ENCODE measurements around the gene BTG1.
A peak's percentile ranks its signal among the peaks of the same experiment; 100 is the strongest.

Gene BTG1

DNA sequence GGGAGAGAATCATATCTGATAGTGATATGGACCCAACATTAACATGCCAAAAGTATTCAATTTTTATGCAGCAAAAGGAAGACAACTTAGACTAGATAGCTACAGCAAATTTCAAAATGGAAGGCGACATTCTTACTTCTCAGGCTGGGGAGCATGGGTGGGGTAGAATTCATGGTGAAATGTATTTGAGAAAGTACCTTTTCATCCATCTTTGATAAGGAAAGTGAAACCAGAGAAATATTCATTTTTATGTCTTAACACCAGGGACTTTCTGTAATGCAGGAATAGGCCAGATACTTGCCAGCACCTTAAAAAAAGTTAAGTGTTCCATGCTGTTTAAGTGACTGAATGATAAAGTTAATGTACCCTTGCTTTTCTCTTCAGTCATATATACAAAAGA lies 13.4 kb downstream of the BTG1 start:
- DNase-seq = no peak

DNA sequence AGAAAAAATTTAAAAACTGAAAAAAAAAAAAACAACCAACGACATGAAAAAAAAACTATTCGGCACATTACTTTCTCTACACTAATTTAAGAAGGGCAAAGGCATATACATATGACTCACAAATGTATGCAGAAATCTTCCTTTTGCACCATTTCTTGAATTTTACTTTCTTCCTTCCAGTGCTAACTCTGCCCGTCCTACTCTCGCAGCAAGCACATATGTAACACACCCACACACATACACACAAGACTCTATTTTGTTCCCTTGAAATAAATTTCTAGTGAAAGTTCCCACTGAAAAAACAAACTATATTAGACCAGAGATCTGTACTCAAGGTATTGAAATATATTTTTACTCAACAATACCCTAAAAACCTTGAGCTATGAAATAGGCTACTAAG lies 14.6 kb downstream of the BTG1 start:
- no peak for DNase-seq

DNA sequence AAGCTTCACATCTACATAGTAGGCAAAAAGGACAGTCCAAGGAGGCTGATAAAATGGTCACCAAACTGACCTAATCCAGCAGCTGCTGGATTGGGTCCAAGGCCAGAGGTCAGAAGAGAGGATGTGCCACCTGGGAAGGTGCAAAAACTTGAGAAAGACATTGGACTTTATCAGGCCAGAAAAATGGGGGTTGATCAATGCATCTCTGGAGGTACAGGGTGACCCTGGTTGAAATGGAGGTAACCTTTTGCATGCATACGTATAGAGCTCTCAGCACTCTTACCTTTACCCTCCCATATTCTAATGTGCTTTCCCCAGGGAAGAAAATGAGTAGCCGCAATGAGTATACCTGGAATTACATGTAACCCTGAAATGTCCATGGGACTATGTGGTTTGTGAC lies 16.0 kb downstream of the BTG1 start:
- DNase-seq = no peak

DNA sequence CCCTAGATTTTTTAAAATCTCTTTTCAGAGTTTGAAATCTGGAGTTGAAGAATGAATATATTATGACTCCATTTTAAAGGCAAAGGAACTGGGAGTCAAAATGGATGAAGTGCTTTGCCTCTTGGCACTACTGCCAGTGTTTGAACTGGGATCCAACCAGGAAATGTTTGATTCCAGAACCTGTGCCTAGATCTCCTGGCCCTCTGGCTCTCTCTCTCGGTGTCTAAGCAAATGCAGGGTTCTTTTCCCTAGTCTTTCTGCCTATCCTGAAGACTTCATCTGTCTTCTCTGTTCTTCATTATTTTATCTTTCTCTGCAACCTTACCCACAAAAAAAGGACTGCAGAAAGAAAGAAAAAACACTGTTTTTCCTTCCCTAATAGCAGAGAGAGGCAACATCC lies 17.0 kb downstream of the BTG1 start:
- DNase-seq = no peak

- DNase-seq = no peak
Observed at GRCh38 chr12:92124689-92125029, 21.0 kb downstream of the BTG1 start.

GRCh38 chr12:92123780-92124688 lies 21.6 kb downstream of the BTG1 start:
- DNase-seq = no peak

GRCh38 chr12:92122941-92123779 lies 22.5 kb downstream of the BTG1 start:
- DNase-seq = no peak

- no peak for DNase-seq
Observed at GRCh38 chr12:92121826-92122225, 23.8 kb downstream of the BTG1 start.

DNA sequence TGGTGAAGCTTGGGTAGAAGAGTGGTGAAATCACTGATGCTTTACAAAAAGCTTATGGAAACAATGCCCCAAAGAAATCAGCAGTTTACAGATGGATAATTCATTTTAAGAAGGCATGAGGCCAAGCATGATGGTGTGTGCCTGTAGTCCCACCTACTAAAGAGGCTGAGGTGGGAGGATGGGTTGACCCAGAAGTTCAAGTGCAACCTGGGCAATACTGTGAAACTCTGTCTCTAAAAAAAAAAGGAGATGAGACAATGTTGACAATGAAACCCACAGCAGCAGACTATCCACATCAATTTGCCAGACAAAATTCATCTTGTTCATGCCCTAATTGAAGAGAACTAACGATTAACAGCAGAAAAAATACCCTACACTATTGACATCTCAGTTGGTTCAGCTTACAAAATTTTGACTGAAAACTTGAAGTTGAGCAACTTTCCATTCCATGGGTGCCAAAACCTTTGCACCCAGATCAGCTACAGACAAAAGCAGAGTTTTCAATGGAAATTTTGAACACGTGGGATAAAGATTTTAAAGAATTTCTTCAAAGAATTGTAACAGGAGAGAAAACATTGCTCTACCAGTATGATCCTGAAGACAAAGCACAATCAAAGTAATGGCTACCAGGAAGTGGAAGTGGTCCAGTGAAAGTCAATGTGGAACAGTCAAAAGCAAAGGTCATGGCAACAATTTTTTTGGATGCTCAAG lies 26.7 kb downstream of the BTG1 start:
- DNase-seq = no peak

DNA sequence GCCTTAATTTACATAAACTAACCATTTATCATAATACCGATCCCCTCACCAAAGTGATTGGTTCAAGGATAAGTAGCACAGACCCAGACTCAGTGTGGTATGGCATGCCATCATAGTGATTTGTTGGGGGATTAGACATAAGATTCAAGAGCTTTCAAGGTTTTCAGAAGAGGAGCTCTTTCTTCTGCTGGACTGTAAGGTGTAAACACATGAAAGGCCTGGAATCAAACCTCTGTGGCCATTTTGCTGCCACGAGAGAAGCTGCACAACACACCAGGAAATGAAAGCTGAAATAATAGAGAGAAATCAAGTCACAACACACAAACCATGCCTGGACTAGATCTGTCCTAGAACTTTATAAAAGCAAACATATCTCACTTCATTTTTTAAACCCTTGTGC lies 30.8 kb downstream of the BTG1 start:
- no peak for DNase-seq

DNA sequence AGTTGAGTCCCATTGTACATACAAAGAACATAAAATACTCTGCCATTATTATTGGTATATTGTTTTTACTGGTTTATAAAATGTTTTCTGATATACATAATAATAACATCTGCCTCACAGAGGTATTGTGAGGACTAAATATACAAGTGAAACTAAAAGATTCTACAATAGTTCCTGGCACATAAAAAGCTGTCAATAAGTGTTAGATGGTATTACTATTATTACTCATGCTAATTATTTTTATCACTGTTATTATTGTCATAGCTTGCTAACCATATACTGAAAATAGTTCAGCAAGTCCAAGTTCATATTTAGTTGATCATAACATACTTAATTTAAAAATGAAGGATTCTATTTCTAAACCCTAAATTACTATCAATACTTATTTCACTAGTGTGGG lies 34.4 kb downstream of the BTG1 start:
- no peak for DNase-seq

DNA sequence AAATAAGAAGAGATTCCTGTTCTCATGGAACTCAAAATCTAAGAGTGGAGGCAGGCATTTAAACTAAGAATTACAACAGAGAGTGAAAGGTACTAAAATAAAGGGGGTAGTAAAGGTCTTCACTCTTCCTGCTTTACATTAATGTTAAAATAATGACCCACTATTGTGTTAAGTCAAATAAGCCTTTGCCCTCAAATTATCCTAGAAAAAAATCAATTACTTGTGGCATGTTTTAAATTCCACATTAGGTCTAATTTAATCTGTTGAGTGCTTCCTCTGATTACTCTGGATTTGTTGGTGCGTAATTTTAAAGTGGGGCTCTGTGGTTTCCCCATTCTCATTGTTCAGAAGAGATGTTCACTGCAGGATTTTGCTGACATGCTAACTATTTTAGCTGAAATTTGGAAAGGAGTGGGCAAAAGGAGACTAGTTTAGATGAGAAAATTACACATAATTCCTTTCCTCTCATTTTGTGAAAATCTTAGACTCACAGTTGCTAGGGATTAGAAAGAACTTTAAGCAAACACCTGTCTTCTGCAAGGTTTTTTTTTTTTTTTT lies 35.5 kb downstream of the BTG1 start:
- DNase-seq = no peak

- DNase-seq = no peak
Observed at GRCh38 chr12:92109613-92110012, 36.0 kb downstream of the BTG1 start.

DNA sequence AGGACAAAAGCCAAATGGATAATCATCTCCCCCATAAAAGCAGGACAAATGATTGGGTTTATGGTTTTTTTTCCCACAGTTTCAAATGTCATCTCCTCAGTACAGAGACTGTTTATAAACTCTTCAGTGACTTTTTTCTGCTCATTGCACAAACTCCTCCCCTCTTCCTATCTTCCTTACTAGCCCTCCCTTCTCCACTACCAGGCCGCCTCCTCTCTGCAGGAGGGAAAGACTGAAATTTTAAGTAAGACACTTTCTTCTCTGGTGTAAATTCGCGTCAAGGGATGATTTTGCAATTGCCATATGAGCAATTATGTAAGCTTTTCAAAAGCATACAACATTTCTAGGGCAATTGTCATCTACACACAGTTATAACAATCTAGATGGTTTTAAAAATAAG lies 37.0 kb downstream of the BTG1 start:
- DNase-seq = no peak

DNA sequence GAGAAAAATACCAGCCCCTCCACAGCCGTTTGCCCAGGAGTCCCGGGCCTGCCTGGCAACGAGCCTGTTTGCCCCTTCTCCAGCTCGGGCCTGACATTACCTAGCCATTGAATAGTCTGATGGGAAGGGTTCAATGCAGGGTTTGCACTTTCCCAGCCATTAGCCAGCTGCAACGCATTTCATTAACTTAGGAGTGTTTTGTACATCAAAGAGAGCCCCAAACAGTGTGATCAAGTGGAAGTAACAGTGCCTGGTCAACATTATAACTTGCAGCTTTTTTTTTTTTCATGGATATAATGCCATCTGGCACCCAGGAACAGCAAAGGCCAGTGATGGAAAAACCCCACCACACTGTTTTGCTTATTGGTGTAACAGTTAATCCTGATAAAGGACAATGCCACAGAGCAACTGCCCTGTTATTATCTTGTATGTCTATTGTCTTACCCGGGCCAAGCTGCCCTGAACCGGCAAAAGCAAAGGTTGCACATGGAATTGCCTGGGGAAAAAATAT lies 38.0 kb downstream of the BTG1 start:
- DNase-seq = peak; percentile 78

DNA sequence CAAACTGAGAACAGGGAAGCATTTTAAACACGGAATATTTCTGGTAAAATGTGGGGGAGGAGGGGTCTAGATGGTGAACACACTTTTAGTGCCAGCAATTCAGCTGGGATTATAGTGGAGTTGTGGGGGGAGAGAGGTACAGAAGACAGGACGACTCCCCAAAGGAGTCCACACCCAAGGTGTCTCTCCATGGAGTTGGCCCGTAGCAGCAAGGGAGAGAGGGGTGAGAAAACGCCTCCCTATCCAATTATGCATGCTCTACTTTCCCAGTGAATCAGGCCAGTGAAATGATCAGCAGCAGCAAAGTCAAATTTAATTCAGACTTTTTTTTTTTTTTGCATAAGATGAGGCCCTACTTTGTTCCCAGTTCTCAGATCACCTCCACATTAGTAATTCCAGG lies 38.6 kb downstream of the BTG1 start:
- DNase-seq = no peak

- no peak for DNase-seq
Observed at GRCh38 chr12:92105676-92106075, 40.0 kb downstream of the BTG1 start.

GRCh38 chr12:92105110-92105509 lies 40.5 kb downstream of the BTG1 start:
- DNase-seq = no peak

- no peak for DNase-seq
Observed at GRCh38 chr12:92102606-92103005, 43.0 kb downstream of the BTG1 start.

DNA sequence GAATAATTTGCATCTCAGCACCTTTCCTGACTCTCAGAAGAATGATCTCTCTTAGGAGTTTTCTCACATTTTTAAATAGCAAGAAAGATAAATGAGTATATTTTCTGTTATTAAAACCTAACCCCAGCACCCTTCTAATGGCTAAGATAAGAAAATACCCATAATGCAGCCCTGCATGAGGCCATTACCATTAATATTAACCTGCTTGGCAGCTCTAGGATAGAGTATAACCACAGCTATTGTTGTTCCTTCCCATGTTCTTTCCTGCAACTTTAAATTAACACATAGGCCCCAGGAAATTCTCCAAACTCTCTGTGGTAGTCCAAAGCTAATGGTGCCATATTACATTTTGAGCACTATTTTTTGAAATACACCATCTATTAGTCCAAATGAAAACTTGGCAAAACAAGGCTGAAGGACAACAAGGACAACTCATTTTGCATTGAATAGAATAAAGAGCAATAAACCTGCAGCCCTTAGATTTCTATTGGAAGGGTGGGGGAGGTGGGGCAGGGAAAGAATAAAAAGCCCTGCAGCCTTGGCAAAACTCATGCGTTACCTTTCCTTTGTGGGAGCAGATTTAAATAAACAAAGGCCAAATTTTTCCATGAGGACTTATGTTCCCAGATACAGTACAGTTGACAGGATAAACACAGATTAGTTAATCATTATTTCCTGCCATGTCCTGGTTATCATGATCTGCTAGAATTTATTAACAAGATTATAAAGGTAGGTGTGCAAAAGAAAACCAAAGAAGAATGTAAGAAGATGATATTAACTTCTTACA lies 46.9 kb downstream of the BTG1 start:
- DNase-seq = no peak

DNA sequence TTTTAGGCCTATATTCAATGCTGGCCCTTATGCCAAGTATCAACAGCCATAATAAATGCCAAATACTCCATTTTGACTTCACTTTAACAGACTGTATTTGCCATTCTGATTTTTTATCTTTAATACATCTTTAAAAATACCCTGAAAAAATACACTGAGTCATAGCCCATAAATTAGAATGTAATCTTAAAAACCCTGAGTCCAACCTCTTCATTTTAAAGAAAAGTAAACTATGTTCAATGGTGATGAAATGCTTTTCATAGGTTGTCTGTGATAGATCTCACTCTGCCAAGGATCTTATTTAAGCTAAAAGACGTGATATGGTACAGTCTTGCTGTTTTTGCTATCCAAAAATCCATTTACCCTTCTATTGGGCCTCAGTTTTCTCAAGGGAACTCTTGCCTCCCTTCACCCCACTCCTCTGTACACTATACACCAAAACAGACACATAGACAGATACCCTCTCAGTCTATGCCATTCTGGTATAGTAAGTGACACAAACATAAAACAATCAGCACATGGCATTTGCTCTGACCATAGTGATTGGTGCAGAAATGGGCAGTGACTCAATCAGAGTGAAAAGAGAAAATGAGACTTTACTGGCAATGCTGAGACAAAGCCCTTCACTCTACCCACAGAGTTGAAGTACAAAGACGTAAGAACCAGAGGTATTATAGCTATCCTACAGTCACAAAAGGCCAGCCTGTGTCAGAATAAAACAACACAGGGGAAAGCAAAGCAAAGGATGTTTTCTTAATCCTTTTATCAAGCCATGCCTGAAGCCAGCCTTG lies 49.1 kb downstream of the BTG1 start:
- DNase-seq = no peak
